OCI-LY1 (cell line): ENCODE measurements around the gene NREP.
"Not testable (repeated sequence)": the region's sequence is repeated elsewhere in the genome, so short reads cannot be mapped to it uniquely, and the experiment has no call there.

Source experiments
- H2AFZ ChIP-seq: fragments of 200-600 bp; sonication (generic), shearing (Covaris generic); 2 replicates; pipeline ENCODE4 v1.6.0; 2014; ENCODE audit warnings: antibody characterized with exemption, mild to moderate bottlenecking, low read length
- H3F3A ChIP-seq: fragments of 200-600 bp; sonication (generic), shearing (Covaris generic); 2 replicates; pipeline ENCODE4 v1.6.0; 2014; ENCODE audit warnings: mild to moderate bottlenecking, antibody characterized with exemption, low read length, moderate library complexity; ENCODE audit not compliant: insufficient read depth
- H3K27ac ChIP-seq: fragments of 200-600 bp; sonication (generic); 2 replicates; pipeline ENCODE4 v1.5.1; 2014; ENCODE audit warnings: low read length, mixed run types, mild to moderate bottlenecking, low read depth; ENCODE audit not compliant: poor library complexity, severe bottlenecking
- H3K27me3 ChIP-seq: fragments of 200-600 bp; sonication (generic); 2 replicates; pipeline ENCODE4 v1.6.0; 2014; ENCODE audit warnings: antibody characterized with exemption, mild to moderate bottlenecking, low read length, moderate library complexity; ENCODE audit not compliant: insufficient read depth
- H3K36me3 ChIP-seq: fragments of 200-600 bp; sonication (generic); 2 replicates; pipeline ENCODE4 v1.6.1; 2014; ENCODE audit warnings: mild to moderate bottlenecking, antibody characterized with exemption, low read length, moderate library complexity, mixed read lengths; ENCODE audit not compliant: insufficient read depth
- H3K4me1 ChIP-seq: fragments of 200-600 bp; sonication (generic); 2 replicates; pipeline ENCODE4 v1.5.1; 2014; ENCODE audit warnings: mild to moderate bottlenecking, low read length, moderate library complexity; ENCODE audit not compliant: insufficient read depth, severe bottlenecking
- H3K4me2 ChIP-seq: fragments of 200-600 bp; sonication (generic), shearing (Covaris generic); 2 replicates; pipeline ENCODE4 v1.6.1; 2014; ENCODE audit warnings: low read length
- H3K4me3 ChIP-seq: fragments of 200-600 bp; sonication (generic); 2 replicates; pipeline ENCODE4 v1.5.1; 2014; ENCODE audit warnings: low read length, low read depth, mild to moderate bottlenecking, mixed read lengths; ENCODE audit not compliant: poor library complexity, severe bottlenecking
- H3K79me2 ChIP-seq: fragments of 200-600 bp; shearing (Covaris generic); 2 replicates; pipeline ENCODE4 v1.6.1; 2016; ENCODE audit warnings: mixed run types, low read length, mixed read lengths; ENCODE audit not compliant: insufficient read depth
- H3K9ac ChIP-seq: fragments of 200-600 bp; sonication (generic), shearing (Covaris generic); 2 replicates; pipeline ENCODE4 v1.6.1; 2014; ENCODE audit warnings: mild to moderate bottlenecking, low read length, mixed read lengths
- H3K9me2 ChIP-seq: fragments of 200-600 bp; sonication (generic), shearing (Covaris generic); 2 replicates; pipeline ENCODE4 v1.6.1; 2014; ENCODE audit warnings: low read depth, mild to moderate bottlenecking, low read length, mixed read lengths
- H3K9me3 ChIP-seq: fragments of 200-600 bp; shearing (Covaris generic); 2 replicates; pipeline ENCODE4 v1.6.1; 2014; ENCODE audit warnings: low read length, mixed read lengths
- H4K20me1 ChIP-seq: fragments of 200-600 bp; sonication (generic), shearing (Covaris generic); 2 replicates; pipeline ENCODE4 v1.6.0; 2016; ENCODE audit warnings: mild to moderate bottlenecking, low read length; ENCODE audit not compliant: insufficient read depth
- CTCF ChIP-seq: fragments of 200-600 bp; sonication (generic), shearing (Covaris generic); IDR thresholded peaks from 2 replicates; pipeline ENCODE4 v1.5.1; 2017; ENCODE audit warnings: mild to moderate bottlenecking, antibody characterized with exemption, low read length, moderate library complexity, mixed read lengths
- EZH2 ChIP-seq: fragments of 200-600 bp; sonication (generic), shearing (Covaris generic); IDR thresholded peaks from 2 replicates; pipeline ENCODE4 v1.8.0; 2017; ENCODE audit warnings: borderline replicate concordance, mixed run types, mild to moderate bottlenecking, antibody characterized with exemption, low read length, moderate library complexity, mixed read lengths

NREP gene

GRCh38 chr5:111720333-111720890 is 36.6 kb downstream of the NREP start:
- H3K4me1 ChIP-seq = peaks cover 10% of the 10 kb centered on the region
- H3K4me2 ChIP-seq = no peak overlapping the region
- H3K36me3 ChIP-seq = no peaks in the 10 kb centered on the region
- H3K79me2 ChIP-seq = no peaks in the 10 kb centered on the region
- no peaks in the 10 kb centered on the region for H3K9me3 ChIP-seq
- no peaks in the 10 kb centered on the region for H3F3A ChIP-seq
- H2AFZ ChIP-seq = no peak overlapping the region
- H3K9me2 ChIP-seq = no peaks in the 10 kb centered on the region
- no peak overlapping the region for H3K27ac ChIP-seq
- no peaks in the 10 kb centered on the region for H4K20me1 ChIP-seq
- TF ChIP-seq EZH2 (no peak), CTCF (no peak)
- H3K4me3 ChIP-seq = no peak overlapping the region
- H3K9ac ChIP-seq = no peak overlapping the region
- H3K27me3 ChIP-seq = no peaks in the 10 kb centered on the region

DNA sequence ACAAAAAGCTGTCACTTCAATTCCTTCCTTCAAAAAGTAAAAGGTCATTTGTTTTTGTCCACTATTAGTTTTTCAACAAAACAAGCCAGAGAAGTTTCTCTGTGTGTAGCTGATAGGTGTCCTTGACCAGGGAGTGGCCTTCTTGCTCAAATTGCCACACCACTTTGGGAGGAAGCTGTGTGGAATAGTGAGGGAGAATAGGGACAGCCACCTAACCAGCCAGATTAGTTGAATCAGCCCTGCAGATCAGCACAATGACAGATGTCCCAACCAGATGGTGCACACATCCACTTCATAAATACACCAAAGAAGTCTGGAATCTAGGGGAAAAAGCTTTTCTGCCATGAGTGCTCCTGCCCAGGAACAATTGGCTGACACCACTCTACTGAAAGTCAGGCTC is 37.2 kb downstream of the NREP start:
- H4K20me1 ChIP-seq = no peaks in the 10 kb centered on the region
- H3K36me3 ChIP-seq = no peaks in the 10 kb centered on the region
- no peaks in the 10 kb centered on the region for H3K79me2 ChIP-seq
- no peak overlapping the region for H3K9ac ChIP-seq
- H3K27me3 ChIP-seq = no peaks in the 10 kb centered on the region
- H3K9me3 ChIP-seq = no peaks in the 10 kb centered on the region
- no peaks in the 10 kb centered on the region for H3K9me2 ChIP-seq
- peaks cover 10% of the 10 kb centered on the region for H3K4me1 ChIP-seq
- H3F3A ChIP-seq = no peaks in the 10 kb centered on the region
- TF ChIP-seq EZH2 = no peak
- no peak for TF ChIP-seq CTCF
- H2AFZ ChIP-seq = no peak overlapping the region
- no peak overlapping the region for H3K4me3 ChIP-seq
- no peak overlapping the region for H3K4me2 ChIP-seq
- no peak overlapping the region for H3K27ac ChIP-seq

DNA sequence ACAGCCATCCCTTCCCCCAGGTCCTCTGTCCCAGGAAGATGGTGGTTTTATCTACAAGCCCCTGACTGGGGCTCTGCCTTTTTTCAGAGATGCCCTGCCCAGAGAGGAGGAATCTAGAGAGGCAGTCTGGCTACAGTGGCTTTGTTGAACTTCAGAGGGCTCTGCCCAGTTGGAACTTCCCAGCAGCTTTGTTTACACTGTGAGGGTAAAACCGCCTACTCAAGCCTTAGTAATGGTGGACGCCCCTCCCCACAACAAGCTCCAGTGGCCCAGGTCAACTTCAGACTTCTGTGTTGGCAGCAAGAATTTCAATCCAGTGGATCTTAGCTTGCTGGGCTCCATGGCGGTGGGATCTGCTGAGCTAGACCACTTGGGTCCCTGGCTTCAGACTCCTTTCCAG is 40.2 kb downstream of the NREP start:
- H3K27me3 ChIP-seq, H3K9me2 ChIP-seq, H2AFZ ChIP-seq, H3K4me2 ChIP-seq, H4K20me1 ChIP-seq, H3K9ac ChIP-seq, H3K27ac ChIP-seq, H3K36me3 ChIP-seq, H3F3A ChIP-seq, H3K79me2 ChIP-seq, H3K9me3 ChIP-seq, H3K4me3 ChIP-seq: not testable (repeated sequence)
- peaks cover 10% of the 10 kb centered on the region for H3K4me1 ChIP-seq

GRCh38 chr5:111707630-111708164 is 49.3 kb downstream of the NREP start:
- H3F3A ChIP-seq = no peaks in the 10 kb centered on the region
- no peak overlapping the region for H3K9ac ChIP-seq
- H3K27ac ChIP-seq = peak overlapping the region; percentile 23
- no peaks in the 10 kb centered on the region for H3K36me3 ChIP-seq
- H3K4me1 ChIP-seq = peaks cover 57% of the 10 kb centered on the region
- TF ChIP-seq CTCF (no peak), EZH2 (no peak)
- no peak overlapping the region for H3K4me2 ChIP-seq
- H3K79me2 ChIP-seq = no peaks in the 10 kb centered on the region
- no peak overlapping the region for H3K4me3 ChIP-seq
- no peak overlapping the region for H2AFZ ChIP-seq
- H3K9me2 ChIP-seq = no peaks in the 10 kb centered on the region
- no peaks in the 10 kb centered on the region for H3K9me3 ChIP-seq
- no peaks in the 10 kb centered on the region for H3K27me3 ChIP-seq
- no peaks in the 10 kb centered on the region for H4K20me1 ChIP-seq
